Measurements from ENCODE around the gene SLC2A13. TPM values are rescaled to one million over a fixed set of nuclear protein-coding genes. Genes with fewer than 3 reads are reported as not detected.

SLC2A13 gene
- total and polyA plus RNA-seq, 10 of the 15 experiments (the other 5 are each of a cell fraction or from before 2014, with no cell fraction given) = 0.05 to 3.7 (median 0.25) TPM

DNA sequence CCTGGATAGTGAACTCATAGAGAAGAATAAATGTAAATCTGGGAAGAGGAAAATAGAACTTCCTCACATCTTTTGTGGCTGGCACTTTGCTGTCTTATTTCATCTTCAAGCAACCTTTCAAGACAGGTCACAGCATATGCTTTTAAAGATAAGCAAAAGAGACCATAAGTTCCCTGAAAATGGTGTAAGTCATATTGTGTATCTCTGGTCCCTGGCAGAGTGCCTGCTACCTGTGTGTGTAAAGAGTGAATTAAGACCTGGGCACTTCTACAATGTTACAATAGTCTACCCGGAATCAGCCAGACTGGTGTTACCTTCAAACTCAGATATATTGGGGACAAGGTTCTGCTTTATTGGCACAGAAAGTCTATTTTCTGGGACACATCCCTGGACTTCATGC is 168.8 kb downstream of the SLC2A13 start:
- no TSS peak for BruUV-seq (replicated peaks)

More for the DNA sequence above, 168.8 kb downstream of the SLC2A13 start:
- DNase-seq (ENCODE audit: low read depth, low spot score) (no peak), FAIRE-seq (no peak), ATAC-seq (no peak)
- SMC1A ChIA-PET (ENCODE audit: uncharacterized antibody, unreplicated experiment) = no interaction called here
- TF ChIP-seq ZNF207 (IDR thresholded peaks at IDR 0.05; ENCODE audit: borderline replicate concordance) (no peak), IRF4 (IDR thresholded peaks at IDR 0.05; ENCODE audit: low read depth, low read length) (no peak), ZNF622 (IDR thresholded peaks at IDR 0.05) (no peak), CEBPB (IDR thresholded peaks at IDR 0.05; ENCODE audit: borderline replicate concordance in 1 of 2, low read depth in 2 of 2, low read length in 2 of 2) (no peak), CREB1 (IDR thresholded peaks at IDR 0.05; ENCODE audit: low read depth) (no peak), PML (IDR thresholded peaks at IDR 0.05; ENCODE audit: low read length) (no peak), ETV6 (conservative IDR thresholded peaks at IDR 0.05 in 1 of 2, IDR thresholded peaks at IDR 0.05 in 1 of 2; ENCODE audit: borderline replicate concordance in 1 of 2, low read depth in 1 of 2) (no peak), MEF2B (IDR thresholded peaks at IDR 0.05; ENCODE audit: partially characterized antibody, poor library complexity, severe bottlenecking) (no peak), LARP7 (IDR thresholded peaks at IDR 0.05) (no peak)
- TF ChIP-seq, protein P1, sequence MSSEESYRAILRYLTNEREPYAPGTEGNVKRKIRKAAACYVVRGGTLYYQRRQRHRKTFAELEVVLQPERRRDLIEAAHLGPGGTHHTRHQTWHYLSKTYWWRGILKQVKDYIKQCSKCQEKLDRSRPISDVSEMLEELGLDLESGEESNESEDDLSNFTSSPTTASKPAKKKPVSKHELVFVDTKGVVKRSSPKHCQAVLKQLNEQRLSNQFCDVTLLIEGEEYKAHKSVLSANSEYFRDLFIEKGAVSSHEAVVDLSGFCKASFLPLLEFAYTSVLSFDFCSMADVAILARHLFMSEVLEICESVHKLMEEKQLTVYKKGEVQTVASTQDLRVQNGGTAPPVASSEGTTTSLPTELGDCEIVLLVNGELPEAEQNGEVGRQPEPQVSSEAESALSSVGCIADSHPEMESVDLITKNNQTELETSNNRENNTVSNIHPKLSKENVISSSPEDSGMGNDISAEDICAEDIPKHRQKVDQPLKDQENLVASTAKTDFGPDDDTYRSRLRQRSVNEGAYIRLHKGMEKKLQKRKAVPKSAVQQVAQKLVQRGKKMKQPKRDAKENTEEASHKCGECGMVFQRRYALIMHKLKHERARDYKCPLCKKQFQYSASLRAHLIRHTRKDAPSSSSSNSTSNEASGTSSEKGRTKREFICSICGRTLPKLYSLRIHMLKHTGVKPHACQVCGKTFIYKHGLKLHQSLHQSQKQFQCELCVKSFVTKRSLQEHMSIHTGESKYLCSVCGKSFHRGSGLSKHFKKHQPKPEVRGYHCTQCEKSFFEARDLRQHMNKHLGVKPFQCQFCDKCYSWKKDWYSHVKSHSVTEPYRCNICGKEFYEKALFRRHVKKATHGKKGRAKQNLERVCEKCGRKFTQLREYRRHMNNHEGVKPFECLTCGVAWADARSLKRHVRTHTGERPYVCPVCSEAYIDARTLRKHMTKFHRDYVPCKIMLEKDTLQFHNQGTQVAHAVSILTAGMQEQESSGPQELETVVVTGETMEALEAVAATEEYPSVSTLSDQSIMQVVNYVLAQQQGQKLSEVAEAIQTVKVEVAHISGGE (CRISPR knock-in tag; IDR thresholded peaks at IDR 0.05) = no peak
- TF ChIP-seq, protein P2, sequence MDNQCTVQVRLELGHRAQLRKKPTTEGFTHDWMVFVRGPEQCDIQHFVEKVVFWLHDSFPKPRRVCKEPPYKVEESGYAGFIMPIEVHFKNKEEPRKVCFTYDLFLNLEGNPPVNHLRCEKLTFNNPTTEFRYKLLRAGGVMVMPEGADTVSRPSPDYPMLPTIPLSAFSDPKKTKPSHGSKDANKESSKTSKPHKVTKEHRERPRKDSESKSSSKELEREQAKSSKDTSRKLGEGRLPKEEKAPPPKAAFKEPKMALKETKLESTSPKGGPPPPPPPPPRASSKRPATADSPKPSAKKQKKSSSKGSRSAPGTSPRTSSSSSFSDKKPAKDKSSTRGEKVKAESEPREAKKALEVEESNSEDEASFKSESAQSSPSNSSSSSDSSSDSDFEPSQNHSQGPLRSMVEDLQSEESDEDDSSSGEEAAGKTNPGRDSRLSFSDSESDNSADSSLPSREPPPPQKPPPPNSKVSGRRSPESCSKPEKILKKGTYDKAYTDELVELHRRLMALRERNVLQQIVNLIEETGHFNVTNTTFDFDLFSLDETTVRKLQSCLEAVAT (IDR thresholded peaks at IDR 0.05) = no peak
- Histone ChIP-seq H3K4me2 (ENCODE audit: control insufficient read depth, insufficient read depth) (no peak overlapping the region), H3K9me3 (replicated peaks; ENCODE audit: control insufficient read depth, insufficient read depth, low read length) (no peaks in the 10 kb centered on the region), H3K27me3 (replicated peaks in 1 of 2; ENCODE audit: control insufficient read depth in 2 of 2, insufficient read depth in 2 of 2, low read length in 1 of 2) (no peaks in the 10 kb centered on the region), H3K4me3 (no peak overlapping the region), H3K9ac (ENCODE audit: control insufficient read depth, insufficient read depth, low read length) (no peak overlapping the region), H3K4me1 (ENCODE audit: control insufficient read depth, insufficient read depth, low read length) (no peaks in the 10 kb centered on the region), H3K36me3 (ENCODE audit: control insufficient read depth in 2 of 2, insufficient read depth in 2 of 2, low read length in 1 of 2) (no peaks in the 10 kb centered on the region), H4K20me1 (ENCODE audit: control insufficient read depth, insufficient read depth) (no peaks in the 10 kb centered on the region), H3K79me2 (ENCODE audit: control insufficient read depth, insufficient read depth, low read length) (no peaks in the 10 kb centered on the region), H2AFZ (ENCODE audit: control insufficient read depth, low read depth, low read length) (no peak overlapping the region), H3K27ac (ENCODE audit: control insufficient read depth, insufficient read depth) (no peak overlapping the region)
- 80% methylated on average over 1 of the region's 1 CpG for WGBS (ENCODE audit: insufficient coverage, insufficient replicate concordance, low lambda C conversion rate, missing lambda C conversion rate)
- CTCF ChIA-PET = no interaction called here
- intact Hi-C loops (cut with micrococcal nuclease; ENCODE audit: unreplicated experiment) (no loop called here), in situ Hi-C loops (cut with MboI) (no loop called here)
- POLR2A ChIA-PET = no interaction called here
- RAD21 ChIA-PET (ENCODE audit: unreplicated experiment) = no interaction called here

All from GM12878 (cell line).